Measurements from ENCODE around the gene TYSND1. TPM values are rescaled to one million over a fixed set of nuclear protein-coding genes. Genes with fewer than 3 reads are reported as not detected.
"Not testable (repeated sequence)": the region's sequence is repeated elsewhere in the genome, so short reads cannot be mapped to it uniquely, and the experiment has no call there.

TYSND1 gene
- total and polyA plus RNA-seq, 5 donors from 2014 or later = 15.0 to 28.1 (median 17.3) TPM

DNA sequence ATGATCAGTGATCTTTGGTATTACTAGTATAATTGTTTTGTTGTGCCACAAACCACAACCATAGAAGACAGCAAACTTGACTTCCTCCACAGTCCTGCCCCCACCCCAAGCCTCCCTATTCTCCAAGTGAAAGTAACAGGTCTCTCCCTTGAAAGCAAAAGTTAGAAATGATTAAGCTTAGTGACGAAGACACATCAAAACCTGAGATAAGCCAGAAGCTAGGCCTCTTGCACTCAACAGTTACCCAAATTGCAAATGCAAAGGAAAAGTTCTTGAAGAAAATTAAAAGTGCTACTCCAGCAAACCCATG is 16.3 kb upstream of the TYSND1 start:
- H3K27ac Mint-ChIP-seq = peak overlapping the region; percentile 17 to 86 (median 82)
- H3K4me1 ChIP-seq (ENCODE audit: control insufficient read depth, insufficient read depth, low read length, poor library complexity, severe bottlenecking) = peaks cover 45% of the 10 kb centered on the region
- H3K9me3 Mint-ChIP-seq = no peaks in the 10 kb centered on the region
- DNase-seq (peak in 2 of 3 donors; percentile 43 to 83), ATAC-seq (ENCODE audit: low read depth in 2 of 2) (peak; percentile 62 to 68)
- peaks cover 32% of the 10 kb centered on the region for H3K36me3 Mint-ChIP-seq
- H3K4me3 ChIP-seq (ENCODE audit: low read depth, low read length) = peak overlapping the region; percentile 69
- H3K36me3 ChIP-seq (ENCODE audit: control insufficient read depth, insufficient read depth, low read length) = peaks cover 48% of the 10 kb centered on the region
- no peaks in the 10 kb centered on the region for H3K27me3 Mint-ChIP-seq
- peaks cover 45 to 76% (median 66%) of the 10 kb centered on the region in 4 donors for H3K4me1 Mint-ChIP-seq
- peak overlapping the region; percentile 55 for H3K27ac ChIP-seq (ENCODE audit: insufficient read depth, low read length, poor library complexity, severe bottlenecking)
- H3K9me3 ChIP-seq (ENCODE audit: control insufficient read depth in 2 of 2, low read length in 2 of 2) = no peaks in the 10 kb centered on the region
- no peaks in the 10 kb centered on the region for H3K27me3 ChIP-seq (ENCODE audit: control insufficient read depth, insufficient read depth, low read length)
- H3K4me3 Mint-ChIP-seq = peak overlapping the region; percentile 58 to 86 (median 62)

DNA sequence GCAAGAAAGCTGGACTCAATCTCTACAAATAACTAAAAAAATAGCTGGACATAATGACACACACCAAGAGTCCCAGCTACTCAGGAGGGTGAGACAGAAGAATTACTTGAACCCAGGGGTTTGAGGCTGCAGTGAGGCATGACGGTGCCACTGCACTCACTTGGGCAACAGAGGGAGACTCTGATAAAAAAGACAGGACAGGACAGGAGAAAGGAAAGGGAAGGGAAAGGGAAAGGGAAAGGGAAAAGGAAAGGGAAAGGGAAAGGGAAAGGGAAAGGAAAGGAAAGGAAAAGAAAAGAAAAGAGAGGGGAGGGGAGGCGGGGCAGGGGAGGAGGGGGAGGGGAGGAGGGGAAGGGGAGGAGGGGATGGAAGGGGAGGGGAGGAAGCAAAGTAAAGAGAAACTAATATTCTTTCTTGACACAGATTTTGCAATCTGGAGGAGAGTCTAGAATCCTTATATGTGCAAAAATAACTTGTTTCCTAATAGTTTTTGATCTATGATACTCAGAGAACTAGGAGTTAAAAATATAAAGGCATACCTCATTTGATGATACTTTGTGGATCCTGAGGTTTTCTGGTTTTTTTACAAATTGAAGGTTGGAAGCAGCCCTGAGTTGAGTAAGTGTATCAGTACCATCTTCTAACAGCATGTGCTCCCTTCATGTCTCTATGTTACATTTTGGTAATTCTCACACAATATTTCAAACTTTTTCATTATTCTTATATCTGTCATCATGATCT is 15.8 kb upstream of the TYSND1 start:
- ATAC-seq (ENCODE audit: low read depth in 2 of 2) (peak; percentile 22 to 24), DNase-seq (no peak)
- H3K4me3 ChIP-seq (ENCODE audit: low read depth, low read length) = peak overlapping the region; percentile 69
- Mint-ChIP-seq H3K36me3 (peaks cover 38% of the 10 kb centered on the region), H3K27ac (peak overlapping the region; percentile 75 to 86 (median 82)), H3K4me3 (peak overlapping the region; percentile 61 to 86 (median 70)), H3K27me3 (no peaks in the 10 kb centered on the region), H3K9me3 (no peaks in the 10 kb centered on the region), H3K4me1 (peaks cover 49 to 71% (median 63%) of the 10 kb centered on the region in 4 donors)
- H3K9me3 ChIP-seq (ENCODE audit: control insufficient read depth in 2 of 2, low read length in 2 of 2) = no peaks in the 10 kb centered on the region
- H3K4me1 ChIP-seq (ENCODE audit: control insufficient read depth, insufficient read depth, low read length, poor library complexity, severe bottlenecking) = peaks cover 40% of the 10 kb centered on the region
- peak overlapping the region; percentile 55 for H3K27ac ChIP-seq (ENCODE audit: insufficient read depth, low read length, poor library complexity, severe bottlenecking)
- no peaks in the 10 kb centered on the region for H3K27me3 ChIP-seq (ENCODE audit: control insufficient read depth, insufficient read depth, low read length)
- H3K36me3 ChIP-seq (ENCODE audit: control insufficient read depth, insufficient read depth, low read length) = peaks cover 52% of the 10 kb centered on the region

DNA sequence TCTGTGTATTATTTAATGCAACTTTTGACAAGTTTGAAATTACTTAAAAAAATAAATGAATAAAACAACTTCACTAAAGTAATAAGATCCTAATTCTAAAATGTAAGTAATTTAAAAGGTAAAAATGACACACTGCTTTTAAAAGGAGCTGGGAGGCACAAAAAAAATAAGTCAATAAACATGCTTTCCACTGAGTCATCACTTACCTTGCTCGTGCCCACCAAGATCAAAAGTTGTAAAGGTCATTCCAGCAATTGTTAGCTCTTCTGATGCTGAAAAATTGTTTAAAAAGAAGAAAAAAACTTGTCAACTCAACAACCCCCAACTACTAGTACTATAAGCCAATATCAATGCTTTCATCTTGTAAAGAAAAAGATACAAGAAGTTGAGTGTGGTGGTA is 14.3 kb upstream of the TYSND1 start:
- DNase-seq = no peak
- Histone ChIP-seq H3K4me3 (ENCODE audit: low read depth, low read length) (no peak overlapping the region), H3K27ac (ENCODE audit: insufficient read depth, low read length, poor library complexity, severe bottlenecking) (no peak overlapping the region), H3K27me3 (ENCODE audit: control insufficient read depth, insufficient read depth, low read length) (no peaks in the 10 kb centered on the region), H3K4me1 (ENCODE audit: control insufficient read depth, insufficient read depth, low read length, poor library complexity, severe bottlenecking) (peaks cover 33% of the 10 kb centered on the region), H3K9me3 (ENCODE audit: control insufficient read depth in 2 of 2, low read length in 2 of 2) (no peaks in the 10 kb centered on the region), H3K36me3 (ENCODE audit: control insufficient read depth, insufficient read depth, low read length) (peaks cover 61% of the 10 kb centered on the region)
- Mint-ChIP-seq H3K27me3 (no peaks in the 10 kb centered on the region), H3K4me3 (peak overlapping the region in 1 of 4 donors; percentile 38), H3K9me3 (no peaks in the 10 kb centered on the region), H3K4me1 (peaks cover 53 to 64% (median 56%) of the 10 kb centered on the region in 4 donors), H3K36me3 (peaks cover 45% of the 10 kb centered on the region), H3K27ac (peak overlapping the region in 2 of 3 donors; percentile 37 to 52)
- ATAC-seq (ENCODE audit: low read depth in 2 of 2) = no peak

DNA sequence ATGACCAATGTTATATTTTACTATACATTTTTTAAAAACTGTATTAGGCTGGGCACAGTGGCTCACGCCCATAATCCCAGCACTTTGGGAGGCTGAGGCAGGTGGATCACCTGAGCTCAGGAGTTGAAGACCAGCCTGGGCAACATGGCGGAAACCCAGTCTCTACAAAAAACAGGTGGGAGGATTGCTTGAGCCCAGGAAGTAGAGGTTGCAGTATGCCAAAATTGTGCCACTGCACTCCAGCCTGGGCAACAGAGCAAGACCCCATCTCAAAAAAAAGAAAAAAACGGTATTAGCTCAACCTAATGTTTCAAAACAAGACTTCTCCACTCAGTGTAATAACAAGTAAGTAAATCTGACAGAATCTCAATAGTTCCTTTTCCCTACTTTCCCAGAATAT is 12.9 kb upstream of the TYSND1 start:
- not testable (repeated sequence) for H3K27ac ChIP-seq (ENCODE audit: insufficient read depth, low read length, poor library complexity, severe bottlenecking); H3K27me3 ChIP-seq (ENCODE audit: control insufficient read depth, insufficient read depth, low read length); H3K9me3 Mint-ChIP-seq; H3K27me3 Mint-ChIP-seq; H3K4me3 ChIP-seq (ENCODE audit: low read depth, low read length); DNase-seq; ATAC-seq (ENCODE audit: low read depth in 2 of 2); H3K9me3 ChIP-seq (ENCODE audit: control insufficient read depth in 2 of 2, low read length in 2 of 2); H3K4me3 Mint-ChIP-seq; H3K27ac Mint-ChIP-seq
- H3K4me1 ChIP-seq (ENCODE audit: control insufficient read depth, insufficient read depth, low read length, poor library complexity, severe bottlenecking) = peaks cover 33% of the 10 kb centered on the region
- Mint-ChIP-seq H3K36me3 (peaks cover 49% of the 10 kb centered on the region), H3K4me1 (peaks cover 55 to 60% (median 56%) of the 10 kb centered on the region in 4 donors)
- H3K36me3 ChIP-seq (ENCODE audit: control insufficient read depth, insufficient read depth, low read length) = peaks cover 67% of the 10 kb centered on the region

DNA sequence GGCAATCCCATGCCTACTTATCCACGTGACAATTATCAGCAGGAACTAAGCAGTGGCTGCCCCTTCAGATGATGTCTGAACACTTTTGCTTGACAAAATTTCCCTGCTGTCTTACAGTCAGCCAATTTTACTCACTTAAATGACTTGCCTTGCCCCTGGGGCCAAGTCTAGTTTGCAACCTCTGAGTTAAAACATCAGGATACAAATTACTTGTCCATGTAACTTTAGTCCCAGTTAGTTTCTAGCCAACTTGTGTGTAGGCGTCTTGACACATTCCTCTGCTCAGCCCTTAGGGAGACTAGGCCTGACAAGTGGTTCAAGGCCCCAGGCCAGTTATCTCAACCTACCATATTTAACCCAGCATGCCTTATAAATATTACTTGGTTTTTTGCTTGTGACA is 11.6 kb upstream of the TYSND1 start:
- no peaks in the 10 kb centered on the region for H3K9me3 ChIP-seq (ENCODE audit: control insufficient read depth in 2 of 2, low read length in 2 of 2)
- DNase-seq (no peak), ATAC-seq (ENCODE audit: low read depth in 2 of 2) (no peak)
- Mint-ChIP-seq H3K9me3 (no peaks in the 10 kb centered on the region), H3K4me1 (peaks cover 43 to 49% (median 48%) of the 10 kb centered on the region in 4 donors), H3K4me3 (no peak overlapping the region), H3K36me3 (peaks cover 52% of the 10 kb centered on the region), H3K27ac (no peak overlapping the region), H3K27me3 (no peaks in the 10 kb centered on the region)
- no peaks in the 10 kb centered on the region for H3K27me3 ChIP-seq (ENCODE audit: control insufficient read depth, insufficient read depth, low read length)
- H3K36me3 ChIP-seq (ENCODE audit: control insufficient read depth, insufficient read depth, low read length) = peaks cover 75% of the 10 kb centered on the region
- no peak overlapping the region for H3K4me3 ChIP-seq (ENCODE audit: low read depth, low read length)
- H3K4me1 ChIP-seq (ENCODE audit: control insufficient read depth, insufficient read depth, low read length, poor library complexity, severe bottlenecking) = peaks cover 21% of the 10 kb centered on the region
- no peak overlapping the region for H3K27ac ChIP-seq (ENCODE audit: insufficient read depth, low read length, poor library complexity, severe bottlenecking)

DNA sequence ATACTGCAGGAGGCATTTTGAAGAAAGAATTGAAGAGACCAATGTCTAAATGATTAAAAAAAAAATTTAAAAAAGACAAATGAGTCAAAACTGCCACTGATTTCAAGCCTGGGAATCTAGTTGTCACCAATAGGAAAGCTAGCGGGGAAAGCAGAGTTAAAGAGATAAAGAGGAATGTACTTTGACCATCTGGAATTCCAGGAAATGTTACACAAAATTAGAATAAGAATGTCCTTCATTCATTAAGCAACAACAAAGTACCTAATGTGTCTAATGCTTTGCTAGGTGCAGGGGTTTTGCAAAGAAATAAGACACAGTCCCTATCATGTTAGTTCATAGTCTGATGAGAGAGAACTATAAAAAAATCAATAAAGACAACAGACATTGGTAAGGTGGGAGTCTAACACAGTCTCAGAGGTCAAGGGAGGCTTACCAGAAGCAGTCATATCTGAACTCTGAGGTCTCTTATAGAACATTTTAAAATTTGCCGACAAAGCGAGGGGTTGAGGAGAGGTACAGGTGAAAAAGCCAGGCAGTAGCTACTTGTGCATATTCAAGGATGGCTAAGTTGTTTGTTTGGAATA is 8.8 kb upstream of the TYSND1 start:
- H3K27ac Mint-ChIP-seq = peak overlapping the region in 2 of 3 donors; percentile 39 to 77
- Histone ChIP-seq H3K4me3 (ENCODE audit: low read depth, low read length) (no peak overlapping the region), H3K9me3 (ENCODE audit: control insufficient read depth in 2 of 2, low read length in 2 of 2) (no peaks in the 10 kb centered on the region), H3K4me1 (ENCODE audit: control insufficient read depth, insufficient read depth, low read length, poor library complexity, severe bottlenecking) (no peaks in the 10 kb centered on the region), H3K36me3 (ENCODE audit: control insufficient read depth, insufficient read depth, low read length) (peaks cover 91% of the 10 kb centered on the region), H3K27ac (ENCODE audit: insufficient read depth, low read length, poor library complexity, severe bottlenecking) (no peak overlapping the region), H3K27me3 (ENCODE audit: control insufficient read depth, insufficient read depth, low read length) (no peaks in the 10 kb centered on the region)
- no peak overlapping the region for H3K4me3 Mint-ChIP-seq
- DNase-seq (no peak), ATAC-seq (ENCODE audit: low read depth in 2 of 2) (no peak)
- H3K4me1 Mint-ChIP-seq = peaks cover 15 to 41% (median 30%) of the 10 kb centered on the region in 4 donors
- peaks cover 59% of the 10 kb centered on the region for H3K36me3 Mint-ChIP-seq
- no peaks in the 10 kb centered on the region for H3K9me3 Mint-ChIP-seq
- no peaks in the 10 kb centered on the region for H3K27me3 Mint-ChIP-seq

DNA sequence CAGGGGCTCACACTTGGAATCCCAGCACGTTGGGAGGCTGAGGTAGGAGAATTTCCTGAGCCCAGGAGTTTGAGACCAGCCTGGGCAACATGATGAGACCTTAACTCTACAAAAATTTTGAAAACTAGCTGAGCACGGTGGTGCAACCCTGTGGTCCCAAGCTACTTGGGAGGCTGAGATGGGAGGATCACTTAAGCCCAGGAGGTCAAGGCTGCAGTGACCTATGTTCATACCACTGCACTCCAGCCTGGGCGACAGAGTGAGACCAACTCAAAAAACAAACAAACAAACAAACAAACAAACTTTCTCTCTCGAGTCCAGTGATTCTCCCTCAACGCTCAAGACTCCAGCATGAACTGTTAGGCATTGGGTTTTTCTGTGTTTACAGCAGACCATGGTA is 2.0 kb upstream of the TYSND1 start:
- H3K36me3 Mint-ChIP-seq = peaks cover 27% of the 10 kb centered on the region
- Histone ChIP-seq H3K27me3 (ENCODE audit: control insufficient read depth, insufficient read depth, low read length) (no peaks in the 10 kb centered on the region), H3K4me1 (ENCODE audit: control insufficient read depth, insufficient read depth, low read length, poor library complexity, severe bottlenecking) (peaks cover 21% of the 10 kb centered on the region), H3K27ac (ENCODE audit: insufficient read depth, low read length, poor library complexity, severe bottlenecking) (no peak overlapping the region), H3K36me3 (ENCODE audit: control insufficient read depth, insufficient read depth, low read length) (peaks cover 35% of the 10 kb centered on the region), H3K9me3 (ENCODE audit: control insufficient read depth in 2 of 2, low read length in 2 of 2) (no peaks in the 10 kb centered on the region), H3K4me3 (ENCODE audit: low read depth, low read length) (no peak overlapping the region)
- peaks cover 6 to 35% (median 27%) of the 10 kb centered on the region in 4 donors for H3K4me1 Mint-ChIP-seq
- DNase-seq (no peak), ATAC-seq (ENCODE audit: low read depth in 2 of 2) (no peak)
- H3K27ac Mint-ChIP-seq = no peak overlapping the region
- no peaks in the 10 kb centered on the region for H3K27me3 Mint-ChIP-seq
- H3K9me3 Mint-ChIP-seq = no peaks in the 10 kb centered on the region
- no peak overlapping the region for H3K4me3 Mint-ChIP-seq

DNA sequence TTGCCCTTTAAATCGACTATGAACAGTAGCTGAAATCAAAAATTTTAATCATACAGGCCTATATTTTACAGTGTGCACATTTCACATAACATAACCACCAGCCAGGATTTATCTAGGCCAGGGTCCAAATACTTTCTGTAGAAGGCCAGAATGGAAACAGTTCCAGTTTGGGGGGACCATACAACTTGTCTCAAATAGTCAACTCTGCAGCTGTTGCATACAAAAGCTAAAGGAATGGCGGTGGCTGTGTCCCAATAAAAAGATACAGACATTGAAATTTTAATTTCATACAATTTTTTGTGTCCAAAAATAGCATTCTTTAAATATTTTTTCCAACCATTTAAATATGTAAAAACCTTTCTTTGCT is 742 bp upstream of the TYSND1 start:
- Mint-ChIP-seq H3K4me1 (peaks cover 6 to 45% (median 31%) of the 10 kb centered on the region in 4 donors), H3K27me3 (no peaks in the 10 kb centered on the region), H3K4me3 (peak overlapping the region; percentile 89 to 98 (median 92)), H3K9me3 (no peaks in the 10 kb centered on the region), H3K27ac (peak overlapping the region; percentile 89 to 97 (median 97)), H3K36me3 (peaks cover 17% of the 10 kb centered on the region)
- H3K4me1 ChIP-seq (ENCODE audit: control insufficient read depth, insufficient read depth, low read length, poor library complexity, severe bottlenecking) = peaks cover 21% of the 10 kb centered on the region
- H3K27me3 ChIP-seq (ENCODE audit: control insufficient read depth, insufficient read depth, low read length) = no peaks in the 10 kb centered on the region
- H3K9me3 ChIP-seq (ENCODE audit: control insufficient read depth in 2 of 2, low read length in 2 of 2) = no peaks in the 10 kb centered on the region
- no peak for DNase-seq
- no peak for ATAC-seq (ENCODE audit: low read depth in 2 of 2)
- peak overlapping the region; percentile 89 for H3K27ac ChIP-seq (ENCODE audit: insufficient read depth, low read length, poor library complexity, severe bottlenecking)
- H3K36me3 ChIP-seq (ENCODE audit: control insufficient read depth, insufficient read depth, low read length) = peaks cover 23% of the 10 kb centered on the region
- H3K4me3 ChIP-seq (ENCODE audit: low read depth, low read length) = peak overlapping the region; percentile 81
